Mammary epithelial cell (primary cell): Measurements from ENCODE around the gene LRBA.

ENCODE experiments used
- EZH2 ChIP-seq: IDR thresholded peaks from 2 replicates; pipeline ENCODE4 v1.6.1; 2012; ENCODE audit warnings: low read length, inconsistent platforms, borderline replicate concordance
- TF ChIP-seq, protein P1 (sequence below), 2 donors: IDR thresholded peaks in 1 of 2; conservative IDR thresholded peaks in 1 of 2; 2 replicates each; pipeline ENCODE4 v1.5.1; 2011 to 2012; ENCODE audit warnings: inconsistent platforms in 2 of 2, low read length in 2 of 2, mild to moderate bottlenecking in 2 of 2, control low read depth in 1 of 2, low read depth in 1 of 2; ENCODE audit not compliant: insufficient read depth in 1 of 2; ENCODE audit errors: extremely low read depth in 1 of 2

DNA sequence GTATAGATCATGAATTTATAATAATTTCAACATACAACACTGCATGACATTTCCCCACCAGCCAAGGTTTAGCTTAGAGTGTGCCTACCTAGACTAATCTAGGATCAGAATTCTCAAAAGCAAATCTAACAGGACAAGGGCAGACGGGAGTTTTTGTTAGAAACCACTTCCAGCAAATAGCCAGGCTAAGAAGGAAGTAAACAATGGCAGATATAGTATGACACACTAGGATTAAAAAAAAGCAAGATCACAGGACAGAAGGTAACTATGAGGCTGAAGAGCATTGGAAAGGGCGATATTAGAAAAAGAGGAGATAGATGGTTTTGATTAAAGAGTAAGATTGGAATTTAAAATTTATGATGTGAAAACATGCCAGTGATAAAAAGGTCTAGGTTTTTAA, 124.8 kb downstream of the LRBA start:
- TF ChIP-seq, protein P1, sequence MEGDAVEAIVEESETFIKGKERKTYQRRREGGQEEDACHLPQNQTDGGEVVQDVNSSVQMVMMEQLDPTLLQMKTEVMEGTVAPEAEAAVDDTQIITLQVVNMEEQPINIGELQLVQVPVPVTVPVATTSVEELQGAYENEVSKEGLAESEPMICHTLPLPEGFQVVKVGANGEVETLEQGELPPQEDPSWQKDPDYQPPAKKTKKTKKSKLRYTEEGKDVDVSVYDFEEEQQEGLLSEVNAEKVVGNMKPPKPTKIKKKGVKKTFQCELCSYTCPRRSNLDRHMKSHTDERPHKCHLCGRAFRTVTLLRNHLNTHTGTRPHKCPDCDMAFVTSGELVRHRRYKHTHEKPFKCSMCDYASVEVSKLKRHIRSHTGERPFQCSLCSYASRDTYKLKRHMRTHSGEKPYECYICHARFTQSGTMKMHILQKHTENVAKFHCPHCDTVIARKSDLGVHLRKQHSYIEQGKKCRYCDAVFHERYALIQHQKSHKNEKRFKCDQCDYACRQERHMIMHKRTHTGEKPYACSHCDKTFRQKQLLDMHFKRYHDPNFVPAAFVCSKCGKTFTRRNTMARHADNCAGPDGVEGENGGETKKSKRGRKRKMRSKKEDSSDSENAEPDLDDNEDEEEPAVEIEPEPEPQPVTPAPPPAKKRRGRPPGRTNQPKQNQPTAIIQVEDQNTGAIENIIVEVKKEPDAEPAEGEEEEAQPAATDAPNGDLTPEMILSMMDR (conservative IDR thresholded peaks at IDR 0.05 in 1 of 2, IDR thresholded peaks at IDR 0.05 in 1 of 2; ENCODE audit: extremely low read depth in 1 of 2, insufficient read depth in 1 of 2, low read depth in 1 of 2, low read length in 2 of 2) = no peak
- no peak for TF ChIP-seq EZH2
